ENCODE data around the gene AFAP1.

AFAP1 gene

GRCh38 chr4:7723625-7724024, 216.0 kb downstream of the AFAP1 start:
- no peak overlapping the region for H3K27ac Mint-ChIP-seq

DNA sequence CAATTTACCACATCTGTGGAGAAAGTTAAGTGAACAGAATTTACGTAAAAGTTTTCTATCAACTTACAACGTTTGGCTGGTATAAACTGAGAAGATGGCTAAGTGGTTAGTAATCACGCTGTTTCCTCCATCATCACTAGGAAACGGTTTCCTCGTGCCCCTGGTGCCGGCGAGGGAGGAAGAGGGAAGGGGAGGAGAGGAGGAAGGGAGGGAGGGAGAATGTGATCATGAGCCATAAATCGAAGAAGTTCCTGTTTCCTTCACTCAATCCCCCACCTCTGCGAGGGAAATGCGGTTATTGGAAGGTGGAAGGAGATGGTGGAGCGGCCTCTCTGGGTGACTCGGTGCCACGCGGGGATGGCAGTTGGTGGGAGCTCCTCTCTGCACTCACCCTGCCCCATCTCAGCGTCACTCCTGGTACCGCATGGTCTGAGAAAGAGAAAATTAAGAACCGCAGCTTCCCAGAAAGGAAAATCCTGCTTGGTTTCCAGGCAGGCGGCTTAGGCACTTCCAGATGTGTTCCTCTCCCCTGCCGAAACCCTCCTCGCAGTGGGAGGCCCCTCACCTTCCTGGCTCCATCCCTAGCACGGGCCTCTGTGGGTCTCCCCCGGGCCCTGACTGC, 216.8 kb downstream of the AFAP1 start:
- Mint-ChIP-seq H3K4me1 (peaks cover 0 to 3% of the 10 kb centered on the region in 2 donors), H3K36me3 (no peaks in the 10 kb centered on the region), H3K4me3 (no peak overlapping the region), H3K9me3 (peaks cover 11 to 12% of the 10 kb centered on the region in 2 donors), H3K27ac (no peak overlapping the region), H3K27me3 (peaks cover 18 to 25% of the 10 kb centered on the region in 2 donors)
- ATAC-seq (replicated peaks) (no peak), DNase-seq (no peak)

More at GRCh38 chr4:7723625-7724024, 216.0 kb downstream of the AFAP1 start:
- Mint-ChIP-seq H3K27me3 (peaks cover 20 to 22% of the 10 kb centered on the region in 2 donors), H3K9me3 (peaks cover 11 to 12% of the 10 kb centered on the region in 2 donors), H3K4me3 (no peak overlapping the region), H3K36me3 (no peaks in the 10 kb centered on the region), H3K4me1 (peaks cover 0 to 2% of the 10 kb centered on the region in 2 donors)
- ATAC-seq (replicated peaks) (no peak), DNase-seq (no peak)

DNA sequence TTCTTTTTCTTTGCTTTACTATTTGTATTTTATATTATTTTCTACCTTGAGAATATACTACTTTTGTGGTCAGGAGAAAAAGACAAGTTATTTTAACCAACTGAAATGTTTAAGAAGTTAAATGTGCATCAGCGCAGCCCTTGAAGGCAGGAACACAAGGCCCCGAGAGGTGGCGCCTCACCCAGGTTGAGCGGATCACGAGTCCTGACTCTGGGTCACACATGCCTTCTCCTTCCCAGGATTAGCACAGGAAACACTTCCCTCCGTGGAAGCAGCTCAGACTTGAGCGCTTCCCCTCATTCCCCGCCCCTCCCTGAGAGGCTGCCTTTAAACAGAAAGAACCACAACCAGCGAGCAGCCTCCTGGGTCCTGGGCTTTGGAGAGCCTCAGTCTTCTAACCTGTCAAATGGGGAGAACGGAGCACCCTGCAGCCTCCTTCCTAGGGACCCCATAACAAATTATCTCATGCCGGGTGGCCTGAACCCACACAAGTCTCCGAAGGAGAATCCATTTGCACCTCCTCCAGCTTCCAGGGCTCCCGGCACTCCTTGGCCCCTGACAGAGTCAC, 217.6 kb downstream of the AFAP1 start:
- Mint-ChIP-seq H3K4me3 (no peak overlapping the region), H3K4me1 (peaks cover 0 to 3% of the 10 kb centered on the region in 2 donors), H3K9me3 (peaks cover 11 to 12% of the 10 kb centered on the region in 2 donors), H3K27me3 (peaks cover 18 to 33% of the 10 kb centered on the region in 2 donors), H3K27ac (no peak overlapping the region), H3K36me3 (no peaks in the 10 kb centered on the region)
- ATAC-seq (replicated peaks) = no peak
- DNase-seq = no peak

DNA sequence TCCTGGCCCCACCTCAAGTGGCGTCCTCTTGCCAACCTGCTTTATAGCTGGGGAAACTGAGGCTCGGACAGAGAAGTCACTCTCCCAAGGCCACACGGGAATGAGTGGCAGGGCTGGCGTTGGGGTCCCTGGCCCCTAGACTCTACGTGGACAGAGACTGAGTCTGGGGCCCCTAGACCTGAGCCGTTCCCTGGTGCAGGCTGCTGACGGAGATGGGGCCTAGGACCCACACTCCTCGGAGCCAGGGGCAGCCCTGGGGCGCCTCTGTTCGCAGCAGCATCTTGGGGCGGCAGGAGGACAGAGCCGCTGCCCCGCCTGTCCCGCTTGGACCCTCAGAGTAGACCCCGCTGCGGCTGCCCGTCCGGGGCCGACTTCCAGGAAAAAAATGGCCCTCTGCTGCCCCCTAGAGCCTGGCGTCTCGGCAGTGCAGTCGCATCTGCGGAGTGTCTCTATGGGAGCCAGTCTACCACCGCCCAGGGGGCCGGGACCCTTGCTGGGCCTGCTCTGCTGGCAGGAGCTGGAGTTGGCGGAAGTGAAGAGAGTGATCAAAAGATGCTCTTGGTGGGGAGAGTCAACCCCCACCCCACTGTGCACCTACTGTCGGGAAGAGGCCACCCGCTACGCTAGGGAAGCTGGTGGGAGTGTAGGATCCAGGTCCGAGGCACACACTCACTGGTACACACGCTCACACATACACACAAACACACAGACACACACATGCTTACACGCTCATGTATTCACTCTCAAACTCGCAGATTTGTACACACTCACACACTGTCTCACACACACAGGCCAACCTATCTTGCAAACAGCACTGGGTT, 220.1 kb downstream of the AFAP1 start:
- Mint-ChIP-seq H3K4me1 (peaks cover 0 to 6% of the 10 kb centered on the region in 2 donors), H3K36me3 (no peaks in the 10 kb centered on the region), H3K27me3 (peaks cover 26 to 40% of the 10 kb centered on the region in 2 donors), H3K4me3 (no peak overlapping the region), H3K27ac (no peak overlapping the region), H3K9me3 (peaks cover 9 to 15% of the 10 kb centered on the region in 2 donors)
- ATAC-seq (replicated peaks) (peak; percentile 72 to 81), DNase-seq (peak; percentile 18)

GRCh38 chr4:7717946-7718490, 221.6 kb downstream of the AFAP1 start:
- no peak for DNase-seq
- no peaks in the 10 kb centered on the region for H3K36me3 Mint-ChIP-seq
- no peak for ATAC-seq (replicated peaks)
- peaks cover 26 to 40% of the 10 kb centered on the region in 2 donors for H3K27me3 Mint-ChIP-seq
- no peak overlapping the region for H3K4me3 Mint-ChIP-seq
- H3K4me1 Mint-ChIP-seq = peaks cover 0 to 6% of the 10 kb centered on the region in 2 donors
- no peak overlapping the region for H3K27ac Mint-ChIP-seq
- peaks cover 0 to 5% of the 10 kb centered on the region in 2 donors for H3K9me3 Mint-ChIP-seq

GRCh38 chr4:7717161-7717560, 222.5 kb downstream of the AFAP1 start:
- no peaks in the 10 kb centered on the region for H3K36me3 Mint-ChIP-seq
- H3K4me3 Mint-ChIP-seq = no peak overlapping the region
- no peak for ATAC-seq (replicated peaks)
- H3K27me3 Mint-ChIP-seq = peaks cover 20 to 34% of the 10 kb centered on the region in 2 donors
- H3K9me3 Mint-ChIP-seq = peaks cover 0 to 5% of the 10 kb centered on the region in 2 donors
- DNase-seq = no peak
- peaks cover 0 to 6% of the 10 kb centered on the region in 2 donors for H3K4me1 Mint-ChIP-seq
- H3K27ac Mint-ChIP-seq = no peak overlapping the region

DNA sequence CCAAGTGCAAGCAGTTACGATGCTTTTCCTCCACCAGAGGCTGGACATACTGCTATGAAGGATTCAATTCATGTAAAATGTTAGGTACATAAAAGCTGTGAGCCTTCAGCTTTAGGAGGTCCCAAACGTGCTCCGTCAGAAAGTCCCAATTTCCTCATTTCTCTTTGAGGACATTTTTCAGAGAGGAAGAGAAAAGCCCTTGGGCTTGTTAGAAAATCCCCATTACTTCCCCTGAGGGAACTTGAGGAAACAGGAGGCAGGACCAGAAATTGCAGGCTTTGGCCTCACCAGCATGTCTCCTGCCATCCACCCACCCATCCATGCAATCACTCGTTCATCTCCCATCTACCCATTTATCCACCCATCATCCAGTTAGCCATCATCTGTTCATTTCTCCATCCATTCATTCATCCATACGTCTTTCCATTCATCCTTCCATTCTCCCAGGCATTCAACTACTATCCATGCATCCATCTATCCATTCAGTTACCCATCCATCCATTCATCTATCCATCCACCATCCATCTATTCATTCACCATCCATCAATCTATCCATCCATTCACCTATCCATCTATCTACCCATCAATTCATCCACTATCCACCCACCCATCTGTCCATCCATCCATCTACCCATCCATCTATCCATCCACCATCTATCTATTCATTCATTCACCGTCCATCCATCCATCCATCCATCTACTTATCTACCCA, 223.5 kb downstream of the AFAP1 start:
- H3K4me1 Mint-ChIP-seq = peaks cover 0 to 6% of the 10 kb centered on the region in 2 donors
- H3K36me3 Mint-ChIP-seq = no peaks in the 10 kb centered on the region
- DNase-seq = no peak
- no peak for ATAC-seq (replicated peaks)
- peaks cover 0 to 5% of the 10 kb centered on the region in 2 donors for H3K9me3 Mint-ChIP-seq
- H3K27me3 Mint-ChIP-seq = peaks cover 19 to 34% of the 10 kb centered on the region in 2 donors
- H3K4me3 Mint-ChIP-seq = no peak overlapping the region
- no peak overlapping the region for H3K27ac Mint-ChIP-seq

GRCh38 chr4:7715271-7716009, 224.2 kb downstream of the AFAP1 start:
- peaks cover 18 to 32% of the 10 kb centered on the region in 2 donors for H3K27me3 Mint-ChIP-seq

DNA sequence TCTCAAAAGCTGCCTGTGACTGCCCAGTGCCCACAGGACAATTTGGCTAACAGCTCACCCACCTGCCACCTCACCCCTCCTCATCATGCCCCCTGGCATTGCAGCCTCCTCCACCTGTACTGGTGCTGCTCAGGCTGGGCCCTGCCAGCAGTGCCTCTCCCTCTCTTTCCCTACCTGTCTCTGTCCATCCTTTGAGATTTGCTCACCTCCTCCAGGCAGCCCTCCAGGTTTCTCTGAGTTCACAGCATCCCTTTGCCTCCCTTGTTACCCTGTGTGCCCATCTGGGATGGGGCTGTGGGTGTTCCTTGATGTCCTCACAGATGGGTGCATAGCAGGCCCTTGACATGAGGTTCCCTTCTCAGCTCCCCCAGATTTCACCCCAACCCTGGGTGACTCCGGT, 224.9 kb downstream of the AFAP1 start:
- ATAC-seq (replicated peaks) (no peak), DNase-seq (no peak)
- peaks cover 0 to 5% of the 10 kb centered on the region in 2 donors for H3K9me3 Mint-ChIP-seq
- no peak overlapping the region for H3K4me3 Mint-ChIP-seq
- H3K4me1 Mint-ChIP-seq = peaks cover 0 to 4% of the 10 kb centered on the region in 2 donors
- H3K27ac Mint-ChIP-seq = no peak overlapping the region
- H3K36me3 Mint-ChIP-seq = no peaks in the 10 kb centered on the region
- peaks cover 11 to 25% of the 10 kb centered on the region in 2 donors for H3K27me3 Mint-ChIP-seq

More at GRCh38 chr4:7715271-7716009, 224.2 kb downstream of the AFAP1 start:
- Mint-ChIP-seq H3K36me3 (no peaks in the 10 kb centered on the region), H3K9me3 (peaks cover 0 to 5% of the 10 kb centered on the region in 2 donors), H3K4me3 (no peak overlapping the region), H3K27ac (no peak overlapping the region), H3K4me1 (peaks cover 0 to 5% of the 10 kb centered on the region in 2 donors)
- no peak for DNase-seq
- ATAC-seq (replicated peaks) = no peak

DNA sequence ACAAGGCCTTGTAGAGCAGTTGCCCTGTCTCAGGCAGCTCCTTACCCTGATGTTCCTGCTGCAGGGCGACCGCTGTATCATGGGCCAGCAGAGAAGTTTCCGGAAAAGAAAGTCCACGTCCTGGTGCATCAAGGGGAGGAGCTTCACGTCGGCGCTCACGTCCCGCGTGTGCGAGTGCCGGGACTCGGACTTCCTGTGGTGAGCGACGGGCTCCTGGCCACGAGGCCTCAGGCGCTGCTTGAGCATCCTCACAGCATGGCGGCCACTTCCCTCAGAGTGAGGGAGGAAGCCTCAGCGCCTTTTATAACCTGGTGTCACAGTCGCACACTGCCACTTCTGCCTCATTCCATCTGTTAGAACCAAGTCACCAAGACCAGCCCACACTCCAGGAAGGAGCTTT, 225.5 kb downstream of the AFAP1 start:
- DNase-seq (no peak), ATAC-seq (replicated peaks) (no peak)
- Mint-ChIP-seq H3K9me3 (peaks cover 0 to 5% of the 10 kb centered on the region in 2 donors), H3K27ac (no peak overlapping the region), H3K4me1 (peaks cover 0 to 4% of the 10 kb centered on the region in 2 donors), H3K36me3 (no peaks in the 10 kb centered on the region), H3K27me3 (peaks cover 8 to 23% of the 10 kb centered on the region in 2 donors), H3K4me3 (no peak overlapping the region)

DNA sequence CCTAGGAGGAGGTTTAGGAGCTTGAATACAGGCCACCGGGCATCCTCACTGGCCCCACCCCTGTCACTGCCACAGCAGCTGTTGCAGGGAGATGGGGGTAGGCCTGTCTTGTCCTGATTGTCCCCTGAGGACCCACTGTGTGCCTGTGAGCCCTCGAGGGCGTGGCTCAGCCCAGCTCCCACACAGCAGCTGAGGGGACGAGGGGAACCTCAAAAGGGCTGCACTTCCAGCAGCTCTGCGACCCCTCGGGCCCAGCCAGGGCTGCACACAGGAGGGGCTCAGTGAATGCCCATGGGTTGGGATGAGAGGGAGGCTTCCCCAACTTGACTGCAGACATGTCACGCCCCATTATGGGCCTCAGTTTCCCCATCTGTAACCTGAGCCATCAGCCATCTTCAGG, 225.9 kb downstream of the AFAP1 start:
- DNase-seq = no peak
- Mint-ChIP-seq H3K27ac (no peak overlapping the region), H3K9me3 (peaks cover 0 to 5% of the 10 kb centered on the region in 2 donors), H3K4me3 (no peak overlapping the region), H3K27me3 (peaks cover 8 to 20% of the 10 kb centered on the region in 2 donors), H3K36me3 (no peaks in the 10 kb centered on the region), H3K4me1 (peaks cover 0 to 4% of the 10 kb centered on the region in 2 donors)
- ATAC-seq (replicated peaks) = no peak

DNA sequence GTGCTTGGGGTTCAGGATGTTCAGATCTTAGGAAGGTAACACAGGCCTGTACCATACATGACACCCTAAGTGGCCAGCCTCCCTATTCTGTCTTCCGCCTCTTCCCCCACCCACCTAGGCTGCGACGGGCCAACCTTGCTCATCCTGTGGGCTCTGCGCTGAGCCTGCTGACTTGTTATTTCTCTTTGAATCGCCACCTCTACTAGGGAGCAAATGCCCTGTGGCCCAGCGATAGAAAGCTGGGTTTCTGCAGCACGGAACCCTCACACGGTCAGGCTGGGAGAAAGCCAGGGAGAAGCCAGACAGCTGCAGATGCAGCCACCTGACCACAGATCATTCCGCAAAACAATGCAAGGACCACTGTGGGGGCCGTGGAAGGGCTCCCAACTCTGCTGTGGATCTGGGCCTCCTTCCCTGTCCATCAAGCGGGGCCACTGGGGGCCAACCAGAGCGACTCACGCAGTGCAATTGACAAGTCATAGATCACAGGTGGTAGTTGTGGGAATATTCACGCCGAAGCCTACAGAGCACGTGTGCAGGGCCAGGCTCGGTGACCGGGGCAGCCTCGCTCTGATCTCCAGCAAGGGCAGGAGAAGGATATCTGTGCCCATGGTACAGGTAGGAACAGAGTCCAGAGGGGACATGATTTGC, 227.5 kb downstream of the AFAP1 start:
- Mint-ChIP-seq H3K27me3 (peaks cover 8% of the 10 kb centered on the region in 2 donors), H3K36me3 (no peaks in the 10 kb centered on the region), H3K4me1 (peaks cover 0 to 3% of the 10 kb centered on the region in 2 donors), H3K27ac (no peak overlapping the region), H3K9me3 (peaks cover 0 to 5% of the 10 kb centered on the region in 2 donors), H3K4me3 (no peak overlapping the region)
- DNase-seq (no peak), ATAC-seq (replicated peaks) (no peak)

Data from stimulated activated naive B cell treated with anti-CD40 and anti-IgM and Interleukin-4, amounts not matched to agents 10 μg/mL and 1 μg/mL and 100 μg/mL, for 72 hours (primary cell).